ENCODE data around the gene VENTX. TPM values are rescaled to one million over a fixed set of nuclear protein-coding genes. Genes with fewer than 3 reads are reported as not detected.

Gene VENTX
- polyA plus RNA-seq, 1 donor (not counting 4 experiments of a cell fraction or from before 2014, with no cell fraction given): not detected

DNA sequence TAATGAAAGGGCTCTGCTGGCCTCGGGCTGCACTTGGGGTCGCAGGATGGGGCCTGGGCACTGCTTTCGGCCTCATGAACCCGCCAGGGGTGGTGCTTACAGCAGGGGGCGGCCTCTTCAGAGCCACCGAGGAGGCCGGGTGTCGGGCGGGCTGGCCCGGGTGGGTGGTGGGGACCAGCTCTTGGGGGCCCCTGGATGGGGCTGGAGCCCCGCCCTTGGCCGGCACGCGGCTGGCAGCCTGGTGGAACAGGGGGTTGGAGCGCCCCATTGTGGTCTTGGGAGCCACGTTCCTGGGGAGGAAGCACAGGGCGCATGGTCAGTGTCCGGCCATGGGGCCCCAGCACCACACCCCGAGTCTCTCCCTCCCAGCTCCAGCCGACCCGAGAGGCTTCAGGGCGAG lies 30.2 kb downstream of the VENTX start:
- Histone ChIP-seq H3K36me3 (ENCODE audit: control insufficient read depth in 2 of 2, extremely low read depth in 1 of 2, insufficient read depth in 2 of 2, low read length in 2 of 2) (peaks cover 37 to 44% of the 10 kb centered on the region in 2 experiments), H3K9me1 (ENCODE audit: control insufficient read depth, extremely low read depth, insufficient read depth, low read length) (no peaks in the 10 kb centered on the region), H3K4me1 (ENCODE audit: control insufficient read depth, extremely low read depth, insufficient read depth, low read length) (peaks cover 22% of the 10 kb centered on the region), H3K9ac (ENCODE audit: control insufficient read depth, extremely low read depth, insufficient read depth, low read length) (no peak overlapping the region), H3K27me3 (ENCODE audit: control insufficient read depth, extremely low read depth, insufficient read depth, low read length) (no peaks in the 10 kb centered on the region), H3K79me2 (ENCODE audit: control insufficient read depth, insufficient read depth, low read length) (peaks cover 28% of the 10 kb centered on the region), H3K9me3 (ENCODE audit: control insufficient read depth, low read depth, low read length) (no peaks in the 10 kb centered on the region), H4K20me1 (ENCODE audit: control insufficient read depth, extremely low read depth, insufficient read depth, low read length) (peaks cover 14% of the 10 kb centered on the region), H3K4me2 (ENCODE audit: control insufficient read depth, extremely low read depth, insufficient read depth, low read depth, low read length) (no peak overlapping the region), H3K4me3 (ENCODE audit: control insufficient read depth in 2 of 3, extremely low read depth in 1 of 3, insufficient read depth in 2 of 3, low read depth in 1 of 3, low read length in 3 of 3) (no peak overlapping the region), H2AFZ (ENCODE audit: control insufficient read depth, low read length) (no peak overlapping the region), H3K27ac (ENCODE audit: control insufficient read depth, insufficient read depth, low read length) (no peak overlapping the region)
- no peak for TF ChIP-seq EZH2 (IDR thresholded peaks at IDR 0.05; ENCODE audit: low read length)
- TF ChIP-seq, protein P1, sequence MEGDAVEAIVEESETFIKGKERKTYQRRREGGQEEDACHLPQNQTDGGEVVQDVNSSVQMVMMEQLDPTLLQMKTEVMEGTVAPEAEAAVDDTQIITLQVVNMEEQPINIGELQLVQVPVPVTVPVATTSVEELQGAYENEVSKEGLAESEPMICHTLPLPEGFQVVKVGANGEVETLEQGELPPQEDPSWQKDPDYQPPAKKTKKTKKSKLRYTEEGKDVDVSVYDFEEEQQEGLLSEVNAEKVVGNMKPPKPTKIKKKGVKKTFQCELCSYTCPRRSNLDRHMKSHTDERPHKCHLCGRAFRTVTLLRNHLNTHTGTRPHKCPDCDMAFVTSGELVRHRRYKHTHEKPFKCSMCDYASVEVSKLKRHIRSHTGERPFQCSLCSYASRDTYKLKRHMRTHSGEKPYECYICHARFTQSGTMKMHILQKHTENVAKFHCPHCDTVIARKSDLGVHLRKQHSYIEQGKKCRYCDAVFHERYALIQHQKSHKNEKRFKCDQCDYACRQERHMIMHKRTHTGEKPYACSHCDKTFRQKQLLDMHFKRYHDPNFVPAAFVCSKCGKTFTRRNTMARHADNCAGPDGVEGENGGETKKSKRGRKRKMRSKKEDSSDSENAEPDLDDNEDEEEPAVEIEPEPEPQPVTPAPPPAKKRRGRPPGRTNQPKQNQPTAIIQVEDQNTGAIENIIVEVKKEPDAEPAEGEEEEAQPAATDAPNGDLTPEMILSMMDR (optimal IDR thresholded peaks at IDR 0.05 in 1 of 3, IDR thresholded peaks at IDR 0.05 in 1 of 3, conservative IDR thresholded peaks at IDR 0.05 in 1 of 3; ENCODE audit: extremely low read depth in 1 of 3, insufficient read depth in 2 of 3, low read length in 3 of 3): no peak
- dilution Hi-C loops (cut with MboI; ENCODE audit: extremely low pct_ligation_motif_present, low sequenced_read_pairs): no loop called here
- no peak for FAIRE-seq
- no peak for DNase-seq (ENCODE audit: low read depth, low spot score)

DNA sequence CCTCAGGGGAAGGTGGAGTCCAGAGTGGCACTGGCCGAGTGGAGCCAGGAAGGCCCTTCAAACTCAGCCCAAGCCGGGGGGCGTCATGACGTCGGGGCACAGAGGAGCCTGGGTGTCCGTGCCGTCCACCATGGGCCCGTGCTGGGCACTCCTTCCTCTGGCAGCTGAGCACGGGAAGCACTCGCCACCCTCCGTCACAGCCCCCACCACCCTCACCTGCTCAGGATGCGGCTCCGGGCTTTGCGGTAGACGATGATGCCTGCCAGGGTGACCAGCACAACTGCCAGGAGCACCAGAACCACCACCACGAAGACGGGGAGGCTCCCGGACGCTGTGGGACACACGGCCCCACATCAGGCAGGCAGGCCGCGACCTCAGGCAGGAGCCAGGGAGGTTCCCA lies 30.9 kb downstream of the VENTX start:
- Histone ChIP-seq H3K4me3 (ENCODE audit: control insufficient read depth in 2 of 3, extremely low read depth in 1 of 3, insufficient read depth in 2 of 3, low read depth in 1 of 3, low read length in 3 of 3) (no peak overlapping the region), H3K27ac (ENCODE audit: control insufficient read depth, insufficient read depth, low read length) (no peak overlapping the region), H3K4me1 (ENCODE audit: control insufficient read depth, extremely low read depth, insufficient read depth, low read length) (peaks cover 18% of the 10 kb centered on the region), H3K27me3 (ENCODE audit: control insufficient read depth, extremely low read depth, insufficient read depth, low read length) (no peaks in the 10 kb centered on the region), H3K36me3 (ENCODE audit: control insufficient read depth in 2 of 2, extremely low read depth in 1 of 2, insufficient read depth in 2 of 2, low read length in 2 of 2) (peaks cover 33 to 46% of the 10 kb centered on the region in 2 experiments), H3K9ac (ENCODE audit: control insufficient read depth, extremely low read depth, insufficient read depth, low read length) (no peak overlapping the region), H3K9me1 (ENCODE audit: control insufficient read depth, extremely low read depth, insufficient read depth, low read length) (no peaks in the 10 kb centered on the region), H3K4me2 (ENCODE audit: control insufficient read depth, extremely low read depth, insufficient read depth, low read depth, low read length) (no peak overlapping the region), H3K79me2 (ENCODE audit: control insufficient read depth, insufficient read depth, low read length) (peaks cover 35% of the 10 kb centered on the region), H2AFZ (ENCODE audit: control insufficient read depth, low read length) (no peak overlapping the region), H3K9me3 (ENCODE audit: control insufficient read depth, low read depth, low read length) (no peaks in the 10 kb centered on the region), H4K20me1 (ENCODE audit: control insufficient read depth, extremely low read depth, insufficient read depth, low read length) (peaks cover 11% of the 10 kb centered on the region)
- DNase-seq (ENCODE audit: low read depth, low spot score) (no peak), FAIRE-seq (no peak)
- dilution Hi-C loops (cut with MboI; ENCODE audit: extremely low pct_ligation_motif_present, low sequenced_read_pairs): no loop called here
- no peak for TF ChIP-seq EZH2 (IDR thresholded peaks at IDR 0.05; ENCODE audit: low read length)
- TF ChIP-seq, protein P1 (optimal IDR thresholded peaks at IDR 0.05 in 1 of 3, IDR thresholded peaks at IDR 0.05 in 1 of 3, conservative IDR thresholded peaks at IDR 0.05 in 1 of 3; ENCODE audit: extremely low read depth in 1 of 3, insufficient read depth in 2 of 3, low read length in 3 of 3): no peak
